ENCODE results near the gene DGKE.

DNA sequence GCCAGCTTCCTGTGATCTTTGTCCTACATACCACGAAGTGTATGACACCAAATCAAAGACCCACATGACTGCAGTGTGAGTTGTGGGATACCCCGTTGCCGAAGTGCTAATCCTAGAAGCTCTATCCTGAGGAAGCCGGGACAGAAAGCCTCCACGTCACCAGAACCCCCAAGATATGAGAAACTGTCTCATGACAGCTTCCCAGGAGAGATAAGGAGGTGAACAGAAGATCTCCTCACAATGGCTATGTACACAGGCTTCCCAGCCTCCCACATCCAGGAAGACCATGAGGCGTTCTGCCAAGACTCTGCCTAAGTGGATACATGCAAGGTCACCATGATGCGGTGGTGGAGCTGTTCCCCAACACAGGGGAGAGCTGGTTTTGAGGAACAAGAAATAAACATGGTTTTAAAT is 42.8 kb downstream of the DGKE start:
- TF ChIP-seq POLR2AphosphoS5 (IDR thresholded peaks at IDR 0.05): no peak
- TF ChIP-seq, protein P1, sequence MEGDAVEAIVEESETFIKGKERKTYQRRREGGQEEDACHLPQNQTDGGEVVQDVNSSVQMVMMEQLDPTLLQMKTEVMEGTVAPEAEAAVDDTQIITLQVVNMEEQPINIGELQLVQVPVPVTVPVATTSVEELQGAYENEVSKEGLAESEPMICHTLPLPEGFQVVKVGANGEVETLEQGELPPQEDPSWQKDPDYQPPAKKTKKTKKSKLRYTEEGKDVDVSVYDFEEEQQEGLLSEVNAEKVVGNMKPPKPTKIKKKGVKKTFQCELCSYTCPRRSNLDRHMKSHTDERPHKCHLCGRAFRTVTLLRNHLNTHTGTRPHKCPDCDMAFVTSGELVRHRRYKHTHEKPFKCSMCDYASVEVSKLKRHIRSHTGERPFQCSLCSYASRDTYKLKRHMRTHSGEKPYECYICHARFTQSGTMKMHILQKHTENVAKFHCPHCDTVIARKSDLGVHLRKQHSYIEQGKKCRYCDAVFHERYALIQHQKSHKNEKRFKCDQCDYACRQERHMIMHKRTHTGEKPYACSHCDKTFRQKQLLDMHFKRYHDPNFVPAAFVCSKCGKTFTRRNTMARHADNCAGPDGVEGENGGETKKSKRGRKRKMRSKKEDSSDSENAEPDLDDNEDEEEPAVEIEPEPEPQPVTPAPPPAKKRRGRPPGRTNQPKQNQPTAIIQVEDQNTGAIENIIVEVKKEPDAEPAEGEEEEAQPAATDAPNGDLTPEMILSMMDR (IDR thresholded peaks at IDR 0.05; ENCODE audit: poor library complexity, severe bottlenecking): no peak
- TF ChIP-seq EZH2 (IDR thresholded peaks at IDR 0.05; ENCODE audit: borderline replicate concordance, insufficient read depth, low read length, poor library complexity, severe bottlenecking): no peak
- no peak for TF ChIP-seq EP300 (conservative IDR thresholded peaks at IDR 0.05; ENCODE audit: poor library complexity, severe bottlenecking)
- TF ChIP-seq, protein P2, sequence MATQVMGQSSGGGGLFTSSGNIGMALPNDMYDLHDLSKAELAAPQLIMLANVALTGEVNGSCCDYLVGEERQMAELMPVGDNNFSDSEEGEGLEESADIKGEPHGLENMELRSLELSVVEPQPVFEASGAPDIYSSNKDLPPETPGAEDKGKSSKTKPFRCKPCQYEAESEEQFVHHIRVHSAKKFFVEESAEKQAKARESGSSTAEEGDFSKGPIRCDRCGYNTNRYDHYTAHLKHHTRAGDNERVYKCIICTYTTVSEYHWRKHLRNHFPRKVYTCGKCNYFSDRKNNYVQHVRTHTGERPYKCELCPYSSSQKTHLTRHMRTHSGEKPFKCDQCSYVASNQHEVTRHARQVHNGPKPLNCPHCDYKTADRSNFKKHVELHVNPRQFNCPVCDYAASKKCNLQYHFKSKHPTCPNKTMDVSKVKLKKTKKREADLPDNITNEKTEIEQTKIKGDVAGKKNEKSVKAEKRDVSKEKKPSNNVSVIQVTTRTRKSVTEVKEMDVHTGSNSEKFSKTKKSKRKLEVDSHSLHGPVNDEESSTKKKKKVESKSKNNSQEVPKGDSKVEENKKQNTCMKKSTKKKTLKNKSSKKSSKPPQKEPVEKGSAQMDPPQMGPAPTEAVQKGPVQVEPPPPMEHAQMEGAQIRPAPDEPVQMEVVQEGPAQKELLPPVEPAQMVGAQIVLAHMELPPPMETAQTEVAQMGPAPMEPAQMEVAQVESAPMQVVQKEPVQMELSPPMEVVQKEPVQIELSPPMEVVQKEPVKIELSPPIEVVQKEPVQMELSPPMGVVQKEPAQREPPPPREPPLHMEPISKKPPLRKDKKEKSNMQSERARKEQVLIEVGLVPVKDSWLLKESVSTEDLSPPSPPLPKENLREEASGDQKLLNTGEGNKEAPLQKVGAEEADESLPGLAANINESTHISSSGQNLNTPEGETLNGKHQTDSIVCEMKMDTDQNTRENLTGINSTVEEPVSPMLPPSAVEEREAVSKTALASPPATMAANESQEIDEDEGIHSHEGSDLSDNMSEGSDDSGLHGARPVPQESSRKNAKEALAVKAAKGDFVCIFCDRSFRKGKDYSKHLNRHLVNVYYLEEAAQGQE (IDR thresholded peaks at IDR 0.05; ENCODE audit: borderline replicate concordance): no peak
- no peak for TF ChIP-seq TAF1 (IDR thresholded peaks at IDR 0.05; ENCODE audit: low read depth)
- no peak for TF ChIP-seq RAD21 (conservative IDR thresholded peaks at IDR 0.05)

Measured in neural cell (in vitro differentiated cells).